Stomach (tissue), 9 donors: ENCODE data around the gene PLLP. TPM values are rescaled to one million over a fixed set of nuclear protein-coding genes. Genes with fewer than 3 reads are reported as not detected.

Experiments
- DNase-seq, 2 donors: peaks; one replicate each; pipeline versions ENCODE4 v3.0.0 to v3.0.0-alpha.2; 2013 to 2019
- H3K27ac ChIP-seq, 5 donors: fragments of 200-600 bp in 4 of 5; sonication (generic) in 4 of 5; one replicate each; pipeline ENCODE4 v1.5.1; 2013 to 2019; ENCODE audit warnings: mild to moderate bottlenecking in 1 of 5, moderate library complexity in 1 of 5
- H3K27me3 ChIP-seq, 3 donors: fragments of 200-600 bp; sonication (generic); one replicate each; pipeline ENCODE4 v1.5.1; 2017 to 2019; ENCODE audit warnings: mixed run types in 1 of 3
- H3K36me3 ChIP-seq, 4 donors: fragments of 200-600 bp; sonication (generic); 1 replicate in 3 of 4; 2 replicates in 1 of 4; pipeline ENCODE4 v1.5.1; 2016 to 2019
- H3K4me1 ChIP-seq, 4 donors: fragments of 200-600 bp; sonication (generic); one replicate each; pipeline ENCODE4 v1.5.1; 2016 to 2019
- H3K4me3 ChIP-seq, 4 donors: fragments of 200-600 bp; sonication (generic) in 3 of 4; one replicate each; pipeline ENCODE4 v1.5.1; 2016 to 2019; ENCODE audit warnings: mild to moderate bottlenecking in 1 of 4
- H3K9me3 ChIP-seq, 4 donors: fragments of 200-600 bp; sonication (generic); one replicate each; pipeline ENCODE4 v1.5.1; 2016 to 2019
- EP300 ChIP-seq: sonication (generic); formaldehyde crosslinking; IDR thresholded peaks from one replicate; pipeline ENCODE4 v1.6.1; 2017; ENCODE audit warnings: antibody characterized with exemption
- POLR2A ChIP-seq, 4 donors: fragments of 450-650 bp; IDR thresholded peaks; one replicate each; pipeline ENCODE4 v1.6.1; 2016; ENCODE audit warnings: antibody characterized with exemption in 4 of 4, control low read depth in 2 of 4, mild to moderate bottlenecking in 1 of 4, moderate library complexity in 1 of 4
- POLR2AphosphoS5 ChIP-seq, 3 donors: sonication (generic); formaldehyde crosslinking; IDR thresholded peaks; one replicate each; pipeline ENCODE4 v1.6.1; 2016; ENCODE audit warnings: antibody characterized with exemption in 3 of 3
- WGBS, 5 donors: extraction: QIAGEN DNeasy Blood & Tissue Kit in 3 of 5; methylation state at CpG; one replicate each; pipeline versions ENCODE4 v1.1.5 to v1.1.7; 2013 to 2018; 5-methylcytosine and 5-hydroxymethylcytosine counted together
- intact Hi-C: fragments of 100-400 bp; cut with DNase I; formaldehyde crosslinking; loops from one replicate; pipeline ENCODE4 v1.15.1; 2023; ENCODE audit warnings: low total_unique reads
- polyA plus RNA-seq, 3 donors: library from polyadenylated mRNA; stranded (reverse); fragments of 200-250 nt; gene quantifications; one replicate each; pipeline ENCODE4 v1.2.3, GENCODE V29; 2013
- total RNA-seq, 5 donors: library from RNA; depleted of rRNA; stranded (reverse); fragments of >200 nt; gene quantifications; one replicate each; pipeline versions ENCODE4 v1.1.0 to v1.2.3, GENCODE V29; 2014 to 2016
- TF ChIP-seq, protein P1 (sequence below), 7 experiments: fragments of 450-650 bp in 4 of 7; fragments of 200-600 bp in 3 of 7; sonication (generic) in 3 of 7; IDR thresholded peaks; one replicate each; pipeline ENCODE4 v1.5.1; 2016 to 2019; ENCODE audit warnings: antibody characterized with exemption in 7 of 7, control low read depth in 2 of 7, mild to moderate bottlenecking in 1 of 7
- donor health status: healthy with polysubstance abuse.
- donor health status: Bipolar disorder and iron deficiency.
- donor health status: healthy.

PLLP gene
- total and polyA plus RNA-seq, 8 donors, result 27.4 to 190 (median 51.0) TPM

DNA sequence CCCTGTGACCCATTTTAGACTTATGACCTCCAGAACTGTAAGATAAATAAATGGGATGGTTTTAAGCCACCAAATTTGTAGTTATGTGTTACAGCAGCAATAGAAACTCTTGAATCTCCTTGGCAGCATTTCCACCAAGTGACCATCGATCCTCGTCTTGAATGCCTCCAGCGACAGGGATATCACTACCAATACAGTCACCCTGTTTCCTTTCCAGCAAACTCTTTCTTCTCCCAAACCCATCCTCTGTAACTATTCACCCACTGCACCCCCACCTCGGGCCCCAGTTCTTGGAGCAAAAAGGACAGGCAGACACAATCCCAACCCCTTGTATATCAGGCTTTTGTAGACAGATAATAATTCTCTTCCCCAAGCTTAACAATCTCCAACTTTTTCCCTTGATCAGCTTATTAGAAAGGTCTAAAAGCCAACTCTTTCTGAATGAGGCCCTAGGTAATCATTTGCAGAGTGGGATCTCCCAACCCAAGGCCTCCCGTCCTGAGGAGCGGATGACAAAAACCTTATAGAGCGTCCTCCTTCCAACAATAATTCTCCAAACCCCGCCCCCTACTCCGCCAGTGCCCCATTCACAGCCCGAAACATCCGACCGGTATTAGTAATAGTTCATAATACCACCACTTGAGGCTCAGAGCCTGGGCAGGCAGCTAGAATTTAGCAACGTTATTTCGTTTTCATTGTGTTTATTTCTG lies 14.7 kb upstream of the PLLP start:
- TF ChIP-seq, protein P1, sequence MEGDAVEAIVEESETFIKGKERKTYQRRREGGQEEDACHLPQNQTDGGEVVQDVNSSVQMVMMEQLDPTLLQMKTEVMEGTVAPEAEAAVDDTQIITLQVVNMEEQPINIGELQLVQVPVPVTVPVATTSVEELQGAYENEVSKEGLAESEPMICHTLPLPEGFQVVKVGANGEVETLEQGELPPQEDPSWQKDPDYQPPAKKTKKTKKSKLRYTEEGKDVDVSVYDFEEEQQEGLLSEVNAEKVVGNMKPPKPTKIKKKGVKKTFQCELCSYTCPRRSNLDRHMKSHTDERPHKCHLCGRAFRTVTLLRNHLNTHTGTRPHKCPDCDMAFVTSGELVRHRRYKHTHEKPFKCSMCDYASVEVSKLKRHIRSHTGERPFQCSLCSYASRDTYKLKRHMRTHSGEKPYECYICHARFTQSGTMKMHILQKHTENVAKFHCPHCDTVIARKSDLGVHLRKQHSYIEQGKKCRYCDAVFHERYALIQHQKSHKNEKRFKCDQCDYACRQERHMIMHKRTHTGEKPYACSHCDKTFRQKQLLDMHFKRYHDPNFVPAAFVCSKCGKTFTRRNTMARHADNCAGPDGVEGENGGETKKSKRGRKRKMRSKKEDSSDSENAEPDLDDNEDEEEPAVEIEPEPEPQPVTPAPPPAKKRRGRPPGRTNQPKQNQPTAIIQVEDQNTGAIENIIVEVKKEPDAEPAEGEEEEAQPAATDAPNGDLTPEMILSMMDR (IDR thresholded peaks at IDR 0.05), result peak in 1 of 7 experiments; percentile 21
- TF ChIP-seq POLR2A (IDR thresholded peaks at IDR 0.05), result no peak
- no peaks in the 10 kb centered on the region for H3K36me3 ChIP-seq
- H3K9me3 ChIP-seq, result no peaks in the 10 kb centered on the region
- peak overlapping the region; percentile 83 to 93 (median 92) for H3K27ac ChIP-seq
- WGBS, 5 donors, result 14 to 25% (median 20%) methylated on average over 14 of the region's 14 CpGs
- H3K27me3 ChIP-seq, result no peaks in the 10 kb centered on the region
- peaks cover 17 to 39% (median 26%) of the 10 kb centered on the region in 4 donors for H3K4me1 ChIP-seq
- DNase-seq, result peak; percentile 40 to 83
- H3K4me3 ChIP-seq, result peak overlapping the region; percentile 35 to 43 (median 42)
- intact Hi-C loops, result no loop called here

DNA sequence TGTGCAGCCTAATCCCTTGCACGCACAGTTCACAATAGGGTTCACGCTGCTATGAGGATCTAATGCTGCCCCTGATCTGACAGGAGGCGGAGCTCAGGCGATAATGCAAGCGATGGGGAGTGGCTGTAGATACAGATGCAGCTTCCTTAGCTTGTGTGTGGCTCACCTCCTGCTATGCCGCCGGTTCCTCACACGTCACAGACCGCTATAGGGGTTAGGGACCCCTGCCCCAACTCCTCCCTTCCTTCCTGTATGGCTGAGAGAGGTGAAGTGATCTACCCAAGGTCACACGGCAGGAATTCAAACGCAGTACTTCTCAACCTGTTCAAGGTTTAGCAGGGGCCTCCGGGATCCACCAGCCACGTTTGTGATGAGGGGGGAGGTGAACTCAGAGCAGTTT lies 13.4 kb upstream of the PLLP start:
- intact Hi-C loops, result no loop called here

DNA sequence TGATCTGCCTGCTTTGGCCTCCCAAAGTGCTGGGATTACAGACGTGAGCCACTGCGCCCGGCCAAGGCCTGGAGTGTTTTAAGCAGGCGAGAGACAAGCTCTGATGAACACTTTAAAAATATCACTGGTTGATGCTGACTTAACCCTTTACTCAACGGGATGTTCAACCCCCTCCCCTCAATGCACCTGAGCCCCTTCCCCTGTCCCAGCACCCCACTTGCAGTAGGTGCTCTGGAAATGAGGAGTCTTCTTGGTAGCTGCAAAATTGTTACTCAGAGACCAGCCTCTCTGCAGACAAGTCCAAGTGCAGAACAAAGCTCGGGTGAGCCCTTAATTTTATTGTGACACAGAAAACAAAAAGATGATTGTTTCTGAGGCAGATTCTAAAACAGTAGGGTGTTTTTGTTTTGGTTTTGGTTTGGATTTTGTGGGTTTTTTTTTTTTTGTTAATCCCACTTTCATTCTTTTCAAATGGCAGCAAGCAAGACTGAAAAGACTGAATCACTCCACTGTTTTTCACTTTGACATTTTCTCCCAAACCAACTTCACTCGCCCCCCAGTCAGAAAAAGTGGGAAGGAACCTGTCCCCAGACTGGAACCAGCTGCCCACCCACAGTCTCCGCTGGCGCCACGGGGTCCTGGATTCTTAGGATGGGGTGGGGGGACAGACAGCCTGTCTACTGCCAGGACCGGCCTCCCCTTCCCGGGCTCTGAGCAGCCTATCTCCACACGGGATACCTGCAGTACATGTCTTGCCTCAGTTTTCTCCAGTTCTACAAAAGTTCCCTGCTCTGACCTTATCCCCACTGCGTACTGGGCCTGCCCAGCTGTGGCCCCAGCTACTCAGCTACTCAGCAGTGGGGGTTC lies 5.2 kb upstream of the PLLP start:
- H3K27me3 ChIP-seq, result peaks cover 0 to 9% (median 1%) of the 10 kb centered on the region in 3 donors
- no peak for DNase-seq
- peaks cover 3 to 13% (median 6%) of the 10 kb centered on the region in 4 donors for H3K4me1 ChIP-seq
- H3K27ac ChIP-seq, result no peak overlapping the region
- intact Hi-C loops, result no loop called here
- TF ChIP-seq, protein P1 (IDR thresholded peaks at IDR 0.05), result no peak
- TF ChIP-seq EP300, result no peak
- no peak for TF ChIP-seq POLR2AphosphoS5 (IDR thresholded peaks at IDR 0.05)
- no peak for TF ChIP-seq POLR2A (IDR thresholded peaks at IDR 0.05)
- WGBS, 5 donors, result 64 to 77% (median 76%) methylated on average over 11 to 14 of the region's 14 CpGs
- H3K9me3 ChIP-seq, result no peaks in the 10 kb centered on the region
- H3K36me3 ChIP-seq, result no peaks in the 10 kb centered on the region
- no peak overlapping the region for H3K4me3 ChIP-seq

More for the DNA sequence above, 13.4 kb upstream of the PLLP start:
- WGBS, 5 donors, result 41 to 60% (median 48%) methylated on average over 13 of the region's 13 CpGs
- DNase-seq, result peak in 1 of 2 donors; percentile 68
- no peaks in the 10 kb centered on the region for H3K9me3 ChIP-seq
- no peak overlapping the region for H3K4me3 ChIP-seq
- H3K27ac ChIP-seq, result no peak overlapping the region
- H3K36me3 ChIP-seq, result no peaks in the 10 kb centered on the region
- no peaks in the 10 kb centered on the region for H3K27me3 ChIP-seq
- peaks cover 11 to 26% (median 18%) of the 10 kb centered on the region in 4 donors for H3K4me1 ChIP-seq
- no peak for TF ChIP-seq EP300
- TF ChIP-seq POLR2A (IDR thresholded peaks at IDR 0.05), result no peak
- TF ChIP-seq POLR2AphosphoS5 (IDR thresholded peaks at IDR 0.05), result no peak
- TF ChIP-seq, protein P1 (IDR thresholded peaks at IDR 0.05), result no peak

DNA sequence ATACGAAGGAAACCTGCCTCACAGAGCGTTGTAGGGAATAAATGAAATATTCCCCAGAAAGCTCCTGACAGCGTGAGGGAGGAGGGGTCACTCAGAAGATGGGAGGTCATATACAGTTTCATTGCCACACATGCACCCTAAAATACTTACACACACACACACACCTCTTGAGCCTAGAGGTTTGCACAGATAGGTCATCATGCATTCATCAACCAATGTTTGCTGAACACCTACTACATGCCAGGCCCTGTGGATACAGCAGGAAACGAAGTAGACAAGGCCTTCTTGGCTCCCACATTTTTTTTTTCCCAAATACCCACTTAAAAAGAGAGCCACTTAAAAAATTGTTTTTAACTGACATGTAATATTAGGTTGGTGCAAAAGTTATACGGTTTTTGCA lies 907 bp upstream of the PLLP start:
- H3K4me1 ChIP-seq, result peaks cover 7 to 37% (median 29%) of the 10 kb centered on the region in 4 donors
- H3K36me3 ChIP-seq, result no peaks in the 10 kb centered on the region
- no peak for TF ChIP-seq POLR2AphosphoS5 (IDR thresholded peaks at IDR 0.05)
- TF ChIP-seq POLR2A (IDR thresholded peaks at IDR 0.05), result no peak
- TF ChIP-seq, protein P1 (IDR thresholded peaks at IDR 0.05), result no peak
- no peak for TF ChIP-seq EP300
- H3K27me3 ChIP-seq, result peaks cover 0 to 29% (median 13%) of the 10 kb centered on the region in 3 donors
- DNase-seq, result no peak
- intact Hi-C loops, result no loop called here
- H3K9me3 ChIP-seq, result no peaks in the 10 kb centered on the region
- H3K4me3 ChIP-seq, result peak overlapping the region in 1 of 4 donors; percentile 80
- 69 to 82% (median 78%) methylated on average over 5 of the region's 5 CpGs for WGBS, 5 donors
- H3K27ac ChIP-seq, result no peak overlapping the region
